HEK293 (cell line): ENCODE results near the gene C19orf38.
A peak's percentile ranks its signal among the peaks of the same experiment; 100 is the strongest.

Source experiments
- CTCF ChIA-PET: fragments of 350-600 bp; formaldehyde crosslinking; extraction: SDS; loops from one replicate; lab custom pipeline; 2021; ENCODE audit warnings: antibody characterized with exemption; lab: Yijun Ruan, JAX
- POLR2A ChIA-PET: fragments of 300-600 bp; formaldehyde crosslinking; extraction: SDS; loops from one replicate; lab custom pipeline; 2020; ENCODE audit warnings: antibody characterized with exemption, inconsistent platforms; lab: Yijun Ruan, JAX
- H3K27ac ChIP-seq: fragments of 200-500 bp; sonication (Bioruptor generic); 2 replicates; pipeline ENCODE4 v1.5.1; 2014; ENCODE audit warnings: low read depth, low read length, control low read depth, inconsistent platforms; ENCODE audit errors: extremely low read depth
- H3K36me3 ChIP-seq, 2 experiments: fragments of 200-500 bp in 1 of 2; sonication (Bioruptor generic) in 1 of 2; 1 replicate in 1 of 2; 2 replicates in 1 of 2; pipeline ENCODE4 v1.5.1; 2014 to 2017; ENCODE audit warnings: inconsistent platforms in 2 of 2, low read length in 2 of 2; ENCODE audit not compliant: control insufficient read depth in 2 of 2, insufficient read depth in 1 of 2
- H3K4me1 ChIP-seq: fragments of 200-500 bp; sonication (Bioruptor generic); 2 replicates; pipeline ENCODE4 v1.5.1; 2014; ENCODE audit warnings: mild to moderate bottlenecking, low read length, inconsistent platforms; ENCODE audit not compliant: control insufficient read depth, insufficient read depth
- H3K4me3 ChIP-seq: 2 replicates; pipeline ENCODE4 v1.5.1; 2011; ENCODE audit warnings: low read depth, mild to moderate bottlenecking, control low read depth, low read length, moderate library complexity
- H3K9me3 ChIP-seq: fragments of 200-500 bp; sonication (Bioruptor generic); 2 replicates; pipeline ENCODE4 v1.5.1; 2014; ENCODE audit warnings: low read depth, low read length, inconsistent platforms; ENCODE audit not compliant: control insufficient read depth, insufficient read depth
- BCL11B ChIP-seq: fragments of 450-650 bp; formaldehyde crosslinking; IDR thresholded peaks from 2 replicates; pipeline ENCODE4 v1.5.1; 2016; ENCODE audit warnings: low read depth, missing biosample characterization, missing genetic modification characterization
- HIC1 ChIP-seq: fragments of 450-650 bp; formaldehyde crosslinking; IDR thresholded peaks from 2 replicates; pipeline ENCODE4 v1.5.1; 2016; ENCODE audit warnings: missing biosample characterization, missing genetic modification characterization
- KLF1 ChIP-seq: fragments of 450-650 bp; formaldehyde crosslinking; IDR thresholded peaks from 2 replicates; pipeline ENCODE4 v1.5.1; 2016; ENCODE audit warnings: missing biosample characterization, missing genetic modification characterization
- KLF10 ChIP-seq: fragments of 450-650 bp; IDR thresholded peaks from 2 replicates; pipeline ENCODE4 v1.5.1; 2018; ENCODE audit warnings: missing biosample characterization, mild to moderate bottlenecking, missing genetic modification characterization
- PRDM2 ChIP-seq: fragments of 450-650 bp; formaldehyde crosslinking; IDR thresholded peaks from 2 replicates; pipeline ENCODE4 v1.5.1; 2016; ENCODE audit warnings: missing biosample characterization, missing genetic modification characterization, borderline replicate concordance
- SETDB1 ChIP-seq: IDR thresholded peaks from one replicate; pipeline ENCODE4 v1.6.1; 2017; ENCODE audit warnings: mild to moderate bottlenecking, low read length, moderate library complexity, mixed read lengths; ENCODE audit not compliant: insufficient read length
- ZBTB20 ChIP-seq: fragments of 450-650 bp; formaldehyde crosslinking; IDR thresholded peaks from 2 replicates; pipeline ENCODE4 v1.5.1; 2016; ENCODE audit warnings: missing biosample characterization, missing genetic modification characterization
- ZBTB21 ChIP-seq: fragments of 450-650 bp; formaldehyde crosslinking; IDR thresholded peaks from 2 replicates; pipeline ENCODE4 v1.5.1; 2017; ENCODE audit warnings: missing biosample characterization, missing genetic modification characterization
- ZBTB8A ChIP-seq: fragments of 450-650 bp; formaldehyde crosslinking; IDR thresholded peaks from 2 replicates; pipeline ENCODE4 v1.5.1; 2016; ENCODE audit warnings: missing biosample characterization, missing genetic modification characterization
- ZFHX2 ChIP-seq: fragments of 450-650 bp; formaldehyde crosslinking; conservative IDR thresholded peaks from 2 replicates; pipeline ENCODE4 v1.5.1; 2016; ENCODE audit warnings: missing biosample characterization, missing genetic modification characterization
- ZIC2 ChIP-seq: fragments of 450-650 bp; formaldehyde crosslinking; IDR thresholded peaks from 2 replicates; pipeline ENCODE4 v1.5.1; 2016; ENCODE audit warnings: missing biosample characterization, missing genetic modification characterization
- ZNF23 ChIP-seq: fragments of 450-650 bp; formaldehyde crosslinking; IDR thresholded peaks from 2 replicates; pipeline ENCODE4 v1.5.1; 2016; ENCODE audit warnings: missing biosample characterization, missing genetic modification characterization, borderline replicate concordance
- ZNF341 ChIP-seq: fragments of 450-650 bp; formaldehyde crosslinking; IDR thresholded peaks from 2 replicates; pipeline ENCODE4; 2016; ENCODE audit warnings: low read depth, missing biosample characterization, missing genetic modification characterization
- ZNF449 ChIP-seq: fragments of 450-650 bp; formaldehyde crosslinking; IDR thresholded peaks from 2 replicates; pipeline ENCODE4 v1.5.1; 2017; ENCODE audit warnings: missing biosample characterization, mild to moderate bottlenecking, missing genetic modification characterization, moderate library complexity
- ZNF548 ChIP-seq: fragments of 450-650 bp; formaldehyde crosslinking; IDR thresholded peaks from 2 replicates; pipeline ENCODE4 v1.5.1; 2016; ENCODE audit warnings: missing biosample characterization, missing genetic modification characterization
- ZNF580 ChIP-seq: fragments of 450-650 bp; formaldehyde crosslinking; IDR thresholded peaks from 2 replicates; pipeline ENCODE4 v1.5.1; 2016; ENCODE audit warnings: missing biosample characterization, missing genetic modification characterization
- ZNF692 ChIP-seq: fragments of 450-650 bp; formaldehyde crosslinking; IDR thresholded peaks from 2 replicates; pipeline ENCODE4 v1.5.1; 2016; ENCODE audit warnings: missing biosample characterization, missing genetic modification characterization
- ZNF843 ChIP-seq: fragments of 450-650 bp; formaldehyde crosslinking; IDR thresholded peaks from 2 replicates; pipeline ENCODE4 v1.5.1; 2016; ENCODE audit warnings: missing biosample characterization, missing genetic modification characterization
- ZSCAN30 ChIP-seq: fragments of 450-650 bp; IDR thresholded peaks from 2 replicates; pipeline ENCODE4 v1.5.1; 2018; ENCODE audit warnings: missing biosample characterization, mild to moderate bottlenecking, missing genetic modification characterization, moderate library complexity

Gene C19orf38

GRCh38 chr19:10898633-10899032, 50.4 kb downstream of the C19orf38 start:
- Histone ChIP-seq H3K36me3 (no peaks in the 10 kb centered on the region; a peak in 1 of 3 replicates), H3K27ac (no peak overlapping the region)
- CTCF ChIA-PET = no interaction called here
- POLR2A ChIA-PET = no interaction called here
- TF ChIP-seq ZBTB21 (tag by site-specific recombination) = no peak
- TF ChIP-seq ZNF341 (tag by site-specific recombination) = peak; percentile 72
- no peak for TF ChIP-seq BCL11B (tag by site-specific recombination)
- no peak for TF ChIP-seq ZNF843 (tag by site-specific recombination)
- TF ChIP-seq ZBTB20 = peak; percentile 64
- TF ChIP-seq, all 188 proteins: peak for 2
- Histone ChIP-seq H3K9me3 (no peaks in the 10 kb centered on the region), H3K4me3 (no peak overlapping the region), H3K4me1 (peaks cover 18% of the 10 kb centered on the region)

GRCh38 chr19:10899151-10899653, 51.0 kb downstream of the C19orf38 start:
- POLR2A ChIA-PET = interaction anchor here (0.6 kb wide), 1 partner anchor 62 kb away, joined by 4 read pairs; no protein-coding TSS in a partner anchor
- CTCF ChIA-PET = no interaction called here
- TF ChIP-seq ZNF692 (peak; percentile 85), ZSCAN30 (tag by site-specific recombination) (no peak), ZIC2 (tag by site-specific recombination) (peak; percentile 76), HIC1 (tag by site-specific recombination) (peak; percentile 23; the same call in 1 of the 2 replicates), KLF1 (tag by site-specific recombination) (peak; percentile 94), ZFHX2 (tag by site-specific recombination) (peak; percentile 54), ZBTB8A (tag by site-specific recombination) (peak; percentile 21; the same call in 1 of the 2 replicates), ZNF449 (tag by site-specific recombination) (peak; percentile 81), ZNF23 (tag by site-specific recombination) (no peak), SETDB1 (no peak)
- TF ChIP-seq, all 188 proteins: peak for 7
- peaks cover 14% of the 10 kb centered on the region for H3K4me1 ChIP-seq
- no peak overlapping the region for H3K27ac ChIP-seq
- H3K36me3 ChIP-seq = peaks cover 0 to under 1% of the 10 kb centered on the region in 2 experiments; a peak in 2 of 3 replicates
- no peaks in the 10 kb centered on the region for H3K9me3 ChIP-seq
- H3K4me3 ChIP-seq = no peak overlapping the region

GRCh38 chr19:10907925-10908324, 59.7 kb downstream of the C19orf38 start:
- ChIA-PET CTCF (no interaction called here), POLR2A (no interaction called here)
- Histone ChIP-seq H3K9me3 (no peaks in the 10 kb centered on the region), H3K4me3 (no peak overlapping the region)
- TF ChIP-seq ZNF548 (tag by site-specific recombination) (no peak), ZNF580 (tag by site-specific recombination) (no peak), ZBTB20 (no peak), ZSCAN30 (tag by site-specific recombination) (no peak), PRDM2 (tag by site-specific recombination) (no peak), KLF10 (no peak)
- TF ChIP-seq, all 188 proteins: peak for 0
- Histone ChIP-seq H3K36me3 (peaks cover 7 to 57% of the 10 kb centered on the region in 2 experiments; a peak in 2 of 3 replicates), H3K27ac (no peak overlapping the region), H3K4me1 (no peaks in the 10 kb centered on the region)
